ENCODE measurements around the gene RAB9A. TPM values are rescaled to one million over a fixed set of nuclear protein-coding genes. Genes with fewer than 3 reads are reported as not detected.
"Not testable (repeated sequence)": the region's sequence is repeated elsewhere in the genome, so short reads cannot be mapped to it uniquely, and the experiment has no call there.

Gene RAB9A
- total and polyA plus RNA-seq, 2 donors (not counting 3 experiments of a cell fraction or from before 2014, with no cell fraction given): 11.5 to 19.2 TPM

DNA sequence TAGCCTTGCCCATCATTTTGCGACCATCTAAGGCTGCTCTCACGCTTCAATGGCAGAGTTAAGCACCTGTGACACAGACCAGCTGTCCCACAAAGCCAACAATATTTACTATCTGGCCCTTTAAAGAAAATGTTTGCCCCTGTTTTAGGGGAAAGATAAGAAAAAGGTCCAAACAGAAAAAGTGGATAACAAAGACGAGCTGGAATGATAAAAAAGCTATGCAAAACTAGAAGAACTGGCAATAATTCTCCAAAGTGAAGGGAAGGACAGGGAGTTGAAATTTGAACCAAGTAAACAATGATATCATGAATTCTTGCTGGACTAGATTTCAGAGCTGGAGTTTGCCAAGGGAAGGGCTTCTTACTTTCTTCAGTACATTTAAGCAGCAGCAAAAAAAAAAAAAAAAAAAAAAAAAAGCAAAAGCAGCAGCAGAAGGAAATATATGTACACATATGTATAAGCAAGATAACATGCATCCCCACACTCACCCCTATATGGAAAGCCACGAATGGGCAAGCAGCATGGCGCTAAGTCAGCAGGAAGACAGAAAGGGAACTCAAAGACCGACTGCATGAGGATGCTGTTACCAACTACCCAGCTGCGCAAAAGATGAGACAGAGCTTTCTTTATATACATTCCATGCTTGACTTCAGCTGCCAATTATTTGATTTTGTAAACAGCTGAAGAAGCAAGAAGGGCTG, 33.0 kb downstream of the RAB9A start:
- Histone ChIP-seq H3K27ac (ENCODE audit: insufficient read depth, low read depth, low read length) (no peak overlapping the region), H2AFZ (ENCODE audit: low read depth, low read length) (no peak overlapping the region), H3K4me1 (ENCODE audit: control insufficient read depth, extremely low read depth, insufficient read depth, low read length) (no peaks in the 10 kb centered on the region), H4K20me1 (replicated peaks; ENCODE audit: control insufficient read depth, extremely low read depth, insufficient read depth, low read length) (no peaks in the 10 kb centered on the region), H3K4me3 (replicated peaks in 1 of 3; ENCODE audit: insufficient read depth in 1 of 3, low read depth in 1 of 3, low read length in 3 of 3) (no peak overlapping the region), H3K9ac (replicated peaks; ENCODE audit: extremely low read depth, insufficient read depth, low read length) (no peak overlapping the region), H3K4me2 (ENCODE audit: insufficient read depth, low read length) (no peak overlapping the region), H3K27me3 (ENCODE audit: control insufficient read depth in 2 of 2, insufficient read depth in 2 of 2, low read length in 2 of 2) (no peaks in the 10 kb centered on the region), H3K9me3 (replicated peaks; ENCODE audit: control insufficient read depth, insufficient read depth, low read length) (no peaks in the 10 kb centered on the region), H3K36me3 (ENCODE audit: control insufficient read depth in 2 of 2, extremely low read depth in 1 of 2, insufficient read depth in 2 of 2, low read length in 2 of 2) (peaks cover 0 to 4% of the 10 kb centered on the region in 2 experiments), H3K9me1 (replicated peaks; ENCODE audit: control insufficient read depth, extremely low read depth, insufficient read depth, low read length) (no peaks in the 10 kb centered on the region), H3K79me2 (ENCODE audit: control insufficient read depth, insufficient read depth, low read length) (peaks cover 2% of the 10 kb centered on the region)
- FAIRE-seq: no peak
- BruUV-seq (replicated peaks): no TSS peak
- dilution Hi-C loops (cut with MboI; ENCODE audit: extremely low pct_ligation_motif_present, low sequenced_read_pairs): no loop called here
- DNase-seq (ENCODE audit: low read depth, low spot score): no peak
- TF ChIP-seq POLR2AphosphoS5 (IDR thresholded peaks at IDR 0.05; ENCODE audit: insufficient read depth, low read depth, low read length) (no peak), CTCF (IDR thresholded peaks at IDR 0.05; ENCODE audit: extremely low read depth in 1 of 2, insufficient read depth in 1 of 2, low read depth in 1 of 2, low read length in 2 of 2) (no peak), EZH2 (IDR thresholded peaks at IDR 0.05; ENCODE audit: borderline replicate concordance, low read depth, low read length, severe bottlenecking) (no peak), POLR2A (IDR thresholded peaks at IDR 0.05; ENCODE audit: low read depth, low read length) (no peak), JUN (IDR thresholded peaks at IDR 0.05; ENCODE audit: borderline replicate concordance, insufficient read depth, insufficient read length, low read depth) (no peak), GATA2 (IDR thresholded peaks at IDR 0.05; ENCODE audit: insufficient read depth, insufficient read length, low read depth, low read length) (no peak), FOS (IDR thresholded peaks at IDR 0.05; ENCODE audit: borderline replicate concordance, insufficient read depth, low read length) (no peak), MYC (IDR thresholded peaks at IDR 0.05; ENCODE audit: low read depth, low read length) (no peak), MAX (IDR thresholded peaks at IDR 0.05; ENCODE audit: insufficient read depth, insufficient read length) (no peak)
- intact Hi-C loops (cut with micrococcal nuclease): no loop called here
- CTCF ChIA-PET: interaction anchor here (0.6 to 1.0 kb wide), 2 partner anchors 13 to 524 kb away, joined by 3 read pairs; partner anchors contain the start of genes OFD1 and TRAPPC2
- POLR2A ChIA-PET: no interaction called here

GRCh38 chrX:13724878-13725277, 36.0 kb downstream of the RAB9A start:
- H3K27ac ChIP-seq (ENCODE audit: insufficient read depth, low read depth, low read length); H2AFZ ChIP-seq (ENCODE audit: low read depth, low read length); BruUV-seq (replicated peaks); H3K79me2 ChIP-seq (ENCODE audit: control insufficient read depth, insufficient read depth, low read length); H3K4me2 ChIP-seq (ENCODE audit: insufficient read depth, low read length); H4K20me1 ChIP-seq (replicated peaks; ENCODE audit: control insufficient read depth, extremely low read depth, insufficient read depth, low read length); H3K36me3 ChIP-seq (ENCODE audit: control insufficient read depth in 2 of 2, extremely low read depth in 1 of 2, insufficient read depth in 2 of 2, low read length in 2 of 2); CTCF ChIA-PET; H3K4me3 ChIP-seq (replicated peaks in 1 of 3; ENCODE audit: insufficient read depth in 1 of 3, low read depth in 1 of 3, low read length in 3 of 3); H3K9me1 ChIP-seq (replicated peaks; ENCODE audit: control insufficient read depth, extremely low read depth, insufficient read depth, low read length); intact Hi-C loops (cut with micrococcal nuclease); H3K9me3 ChIP-seq (replicated peaks; ENCODE audit: control insufficient read depth, insufficient read depth, low read length); H3K4me1 ChIP-seq (ENCODE audit: control insufficient read depth, extremely low read depth, insufficient read depth, low read length); DNase-seq (ENCODE audit: low read depth, low spot score); POLR2A ChIA-PET; FAIRE-seq; H3K27me3 ChIP-seq (ENCODE audit: control insufficient read depth in 2 of 2, insufficient read depth in 2 of 2, low read length in 2 of 2); dilution Hi-C loops (cut with MboI; ENCODE audit: extremely low pct_ligation_motif_present, low sequenced_read_pairs); H3K9ac ChIP-seq (replicated peaks; ENCODE audit: extremely low read depth, insufficient read depth, low read length): not testable (repeated sequence)

- POLR2A ChIA-PET; intact Hi-C loops (cut with micrococcal nuclease); H3K27ac ChIP-seq (ENCODE audit: insufficient read depth, low read depth, low read length); H2AFZ ChIP-seq (ENCODE audit: low read depth, low read length); H3K9me1 ChIP-seq (replicated peaks; ENCODE audit: control insufficient read depth, extremely low read depth, insufficient read depth, low read length); H4K20me1 ChIP-seq (replicated peaks; ENCODE audit: control insufficient read depth, extremely low read depth, insufficient read depth, low read length); H3K4me3 ChIP-seq (replicated peaks in 1 of 3; ENCODE audit: insufficient read depth in 1 of 3, low read depth in 1 of 3, low read length in 3 of 3); H3K9me3 ChIP-seq (replicated peaks; ENCODE audit: control insufficient read depth, insufficient read depth, low read length); FAIRE-seq; H3K27me3 ChIP-seq (ENCODE audit: control insufficient read depth in 2 of 2, insufficient read depth in 2 of 2, low read length in 2 of 2); DNase-seq (ENCODE audit: low read depth, low spot score); H3K79me2 ChIP-seq (ENCODE audit: control insufficient read depth, insufficient read depth, low read length); CTCF ChIA-PET; H3K36me3 ChIP-seq (ENCODE audit: control insufficient read depth in 2 of 2, extremely low read depth in 1 of 2, insufficient read depth in 2 of 2, low read length in 2 of 2); H3K9ac ChIP-seq (replicated peaks; ENCODE audit: extremely low read depth, insufficient read depth, low read length); H3K4me1 ChIP-seq (ENCODE audit: control insufficient read depth, extremely low read depth, insufficient read depth, low read length); BruUV-seq (replicated peaks); H3K4me2 ChIP-seq (ENCODE audit: insufficient read depth, low read length); dilution Hi-C loops (cut with MboI; ENCODE audit: extremely low pct_ligation_motif_present, low sequenced_read_pairs): not testable (repeated sequence)
Measured at GRCh38 chrX:13726583-13726982, 37.7 kb downstream of the RAB9A start.
